ENCODE data around the gene NDST1. TPM values are rescaled to one million over a fixed set of nuclear protein-coding genes. Genes with fewer than 3 reads are reported as not detected.

The NDST1 gene
- total and polyA plus RNA-seq, 2 experiments from 2014 or later = 39.1 to 129 TPM

- WGBS, 2 experiments (ENCODE audit: low coverage in 1 of 2, low lambda C conversion rate in 2 of 2, missing lambda C conversion rate in 2 of 2) = 86 to 91% methylated on average over 4 of the region's 4 CpGs
- H3K4me1 ChIP-seq (ENCODE audit: insufficient read depth) = peaks cover 67% of the 10 kb centered on the region
- no peaks in the 10 kb centered on the region for H4K20me1 ChIP-seq (ENCODE audit: insufficient read depth)
- H3K27me3 ChIP-seq (replicated peaks; ENCODE audit: insufficient read depth) = no peaks in the 10 kb centered on the region
- H3K79me2 ChIP-seq (ENCODE audit: insufficient read depth) = peaks cover 100% of the 10 kb centered on the region
- no peak overlapping the region for H2AFZ ChIP-seq
- no peaks in the 10 kb centered on the region for H3K36me3 ChIP-seq (ENCODE audit: low read depth)
- peaks cover 48% of the 10 kb centered on the region for H3F3A ChIP-seq (ENCODE audit: insufficient read depth)
- no peak overlapping the region for H3K4me3 ChIP-seq
- no peaks in the 10 kb centered on the region for H3K9me2 ChIP-seq (ENCODE audit: insufficient read depth)
- no peak overlapping the region for H3K9ac ChIP-seq
- H3K4me2 ChIP-seq (ENCODE audit: unreplicated experiment) = no peak overlapping the region
- DNase-seq = no peak
- TF ChIP-seq EZH2phosphoT487 (IDR thresholded peaks at IDR 0.05; ENCODE audit: insufficient read depth, low read depth) = no peak
- TF ChIP-seq EZH2 (IDR thresholded peaks at IDR 0.05; ENCODE audit: insufficient read depth, poor library complexity, severe bottlenecking) = no peak
- H3K9me3 ChIP-seq (ENCODE audit: low read depth) = no peaks in the 10 kb centered on the region
- peak overlapping the region; percentile 90; the same call in 1 of the 2 replicates for H3K27ac ChIP-seq
- in situ Hi-C loops (cut with MboI) = no loop called here
Measured at GRCh38 chr5:150496534-150496933, 11.4 kb upstream of the NDST1 start.

- DNase-seq = peak; percentile 99
- Histone ChIP-seq H3K27me3 (replicated peaks; ENCODE audit: insufficient read depth) (no peaks in the 10 kb centered on the region), H4K20me1 (ENCODE audit: insufficient read depth) (no peaks in the 10 kb centered on the region), H3K27ac (peak overlapping the region; percentile 90), H3K4me3 (peak overlapping the region; percentile 65), H3K4me2 (ENCODE audit: unreplicated experiment) (peak overlapping the region; percentile 97), H3K36me3 (ENCODE audit: low read depth) (no peaks in the 10 kb centered on the region), H2AFZ (no peak overlapping the region), H3K9ac (peak overlapping the region; percentile 74), H3K9me2 (ENCODE audit: insufficient read depth) (no peaks in the 10 kb centered on the region), H3K79me2 (ENCODE audit: insufficient read depth) (peaks cover 100% of the 10 kb centered on the region), H3F3A (ENCODE audit: insufficient read depth) (peaks cover 39% of the 10 kb centered on the region), H3K4me1 (ENCODE audit: insufficient read depth) (peaks cover 67% of the 10 kb centered on the region), H3K9me3 (ENCODE audit: low read depth) (no peaks in the 10 kb centered on the region)
- no peak for TF ChIP-seq EZH2phosphoT487 (IDR thresholded peaks at IDR 0.05; ENCODE audit: insufficient read depth, low read depth)
- TF ChIP-seq EZH2 (IDR thresholded peaks at IDR 0.05; ENCODE audit: insufficient read depth, poor library complexity, severe bottlenecking) = no peak
- in situ Hi-C loops (cut with MboI) = no loop called here
- WGBS, 2 experiments (ENCODE audit: low coverage in 1 of 2, low lambda C conversion rate in 2 of 2, missing lambda C conversion rate in 2 of 2) = 11 to 14% methylated on average over 14 of the region's 14 CpGs
Measured at GRCh38 chr5:150497274-150497988, 10.5 kb upstream of the NDST1 start.

GRCh38 chr5:150497989-150498317 lies 10.0 kb upstream of the NDST1 start:
- Histone ChIP-seq H4K20me1 (ENCODE audit: insufficient read depth) (no peaks in the 10 kb centered on the region), H3K36me3 (ENCODE audit: low read depth) (no peaks in the 10 kb centered on the region), H3K79me2 (ENCODE audit: insufficient read depth) (peaks cover 100% of the 10 kb centered on the region), H3K9me2 (ENCODE audit: insufficient read depth) (no peaks in the 10 kb centered on the region), H3K9me3 (ENCODE audit: low read depth) (no peaks in the 10 kb centered on the region), H3K9ac (peak overlapping the region; percentile 74), H3K4me1 (ENCODE audit: insufficient read depth) (peaks cover 67% of the 10 kb centered on the region), H3K4me2 (ENCODE audit: unreplicated experiment) (peak overlapping the region; percentile 97), H3K4me3 (peak overlapping the region; percentile 65), H3K27me3 (replicated peaks; ENCODE audit: insufficient read depth) (no peaks in the 10 kb centered on the region), H3K27ac (peak overlapping the region; percentile 90), H2AFZ (no peak overlapping the region), H3F3A (ENCODE audit: insufficient read depth) (peaks cover 35% of the 10 kb centered on the region)
- no peak for DNase-seq
- in situ Hi-C loops (cut with MboI) = no loop called here
- 13 to 18% methylated on average over 5 of the region's 5 CpGs for WGBS, 2 experiments (ENCODE audit: low coverage in 1 of 2, low lambda C conversion rate in 2 of 2, missing lambda C conversion rate in 2 of 2)
- no peak for TF ChIP-seq EZH2 (IDR thresholded peaks at IDR 0.05; ENCODE audit: insufficient read depth, poor library complexity, severe bottlenecking)
- TF ChIP-seq EZH2phosphoT487 (IDR thresholded peaks at IDR 0.05; ENCODE audit: insufficient read depth, low read depth) = no peak

- Histone ChIP-seq H3K27ac (peak overlapping the region; percentile 90), H3K4me1 (ENCODE audit: insufficient read depth) (peaks cover 67% of the 10 kb centered on the region), H3K9me2 (ENCODE audit: insufficient read depth) (no peaks in the 10 kb centered on the region), H3K4me3 (peak overlapping the region; percentile 65), H3K36me3 (ENCODE audit: low read depth) (no peaks in the 10 kb centered on the region), H2AFZ (no peak overlapping the region), H4K20me1 (ENCODE audit: insufficient read depth) (no peaks in the 10 kb centered on the region), H3F3A (ENCODE audit: insufficient read depth) (peaks cover 30% of the 10 kb centered on the region), H3K79me2 (ENCODE audit: insufficient read depth) (peaks cover 100% of the 10 kb centered on the region), H3K9ac (peak overlapping the region; percentile 74), H3K9me3 (ENCODE audit: low read depth) (no peaks in the 10 kb centered on the region), H3K27me3 (replicated peaks; ENCODE audit: insufficient read depth) (no peaks in the 10 kb centered on the region), H3K4me2 (ENCODE audit: unreplicated experiment) (peak overlapping the region; percentile 97)
- in situ Hi-C loops (cut with MboI) = no loop called here
- 66 to 68% methylated on average over 6 of the region's 6 CpGs for WGBS, 2 experiments (ENCODE audit: low coverage in 1 of 2, low lambda C conversion rate in 2 of 2, missing lambda C conversion rate in 2 of 2)
- DNase-seq = peak; percentile 27
- TF ChIP-seq EZH2 (IDR thresholded peaks at IDR 0.05; ENCODE audit: insufficient read depth, poor library complexity, severe bottlenecking) = no peak
- no peak for TF ChIP-seq EZH2phosphoT487 (IDR thresholded peaks at IDR 0.05; ENCODE audit: insufficient read depth, low read depth)
Measured at GRCh38 chr5:150498501-150498900, 9.4 kb upstream of the NDST1 start.

Measured in GM23248 (cell line).